Lower leg skin (tissue), 4 donors: ENCODE results near the gene SIAH3. TPM values are rescaled to one million over a fixed set of nuclear protein-coding genes. Genes with fewer than 3 reads are reported as not detected.
"Not testable (repeated sequence)": the region's sequence is repeated elsewhere in the genome, so short reads cannot be mapped to it uniquely, and the experiment has no call there.

Experiments used
- DNase-seq, 2 donors: peaks; one replicate each; pipeline ENCODE4 v3.0.0-alpha.2; 2019; ENCODE audit warnings: low spot score in 2 of 2
- H3K4me3 ChIP-seq: fragments of 200-600 bp; sonication (generic); 2 replicates; pipeline ENCODE4 v1.5.1; 2017; ENCODE audit warnings: mild to moderate bottlenecking, low read depth; ENCODE audit not compliant: poor library complexity, severe bottlenecking
- POLR2A ChIP-seq, 2 donors: fragments of 450-650 bp; IDR thresholded peaks; one replicate each; pipeline ENCODE4 v1.6.1; 2016 to 2017; ENCODE audit warnings: antibody characterized with exemption in 2 of 2, mild to moderate bottlenecking in 1 of 2, moderate library complexity in 1 of 2
- WGBS, 2 donors: methylation state at CpG; one replicate each; pipeline ENCODE4 v1.1.5; 2018; 5-methylcytosine and 5-hydroxymethylcytosine counted together
- intact Hi-C: fragments of 100-400 bp; cut with DNase I; formaldehyde crosslinking; loops from one replicate; pipeline ENCODE4 v1.15.0; 2023; ENCODE audit warnings: low total_unique reads
- total RNA-seq, 4 donors: library from RNA; depleted of rRNA; stranded (reverse); fragments of >200 nt; gene quantifications; one replicate each; pipeline ENCODE4 v1.1.0, GENCODE V29; 2016
- TF ChIP-seq, protein P1 (sequence below), 3 donors: fragments of 450-650 bp; IDR thresholded peaks; one replicate each; pipeline ENCODE4 v1.5.1; 2016; ENCODE audit warnings: antibody characterized with exemption in 3 of 3, mild to moderate bottlenecking in 3 of 3, moderate library complexity in 2 of 3

SIAH3 gene
- total RNA-seq, 4 donors from 2014 or later, result 0.02 to 0.21 (median 0.05) TPM

DNA sequence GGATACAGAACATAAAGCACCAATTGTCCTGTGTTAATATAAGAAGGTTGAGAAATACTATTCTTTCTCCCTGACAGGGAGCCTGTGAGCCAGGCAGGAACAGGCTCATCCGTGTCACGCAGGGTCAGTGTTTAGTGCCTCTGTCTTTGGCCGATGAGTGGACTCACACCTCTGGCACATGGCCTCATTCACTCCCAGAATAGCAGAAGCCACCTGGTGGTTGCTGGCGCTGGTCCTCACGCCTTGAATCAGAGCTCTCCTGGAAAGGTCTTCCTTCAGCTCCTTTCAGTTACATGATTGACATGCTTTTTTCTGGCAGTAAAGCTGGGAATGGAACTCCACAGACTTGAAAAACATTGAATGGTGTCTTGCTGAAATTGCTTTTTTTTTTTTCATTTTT, 28.1 kb upstream of the SIAH3 start:
- H3K4me3 ChIP-seq, result no peak overlapping the region
- intact Hi-C loops, result no loop called here
- 28 to 31% methylated on average over 5 of the region's 5 CpGs for WGBS, 2 donors
- TF ChIP-seq, protein P1, sequence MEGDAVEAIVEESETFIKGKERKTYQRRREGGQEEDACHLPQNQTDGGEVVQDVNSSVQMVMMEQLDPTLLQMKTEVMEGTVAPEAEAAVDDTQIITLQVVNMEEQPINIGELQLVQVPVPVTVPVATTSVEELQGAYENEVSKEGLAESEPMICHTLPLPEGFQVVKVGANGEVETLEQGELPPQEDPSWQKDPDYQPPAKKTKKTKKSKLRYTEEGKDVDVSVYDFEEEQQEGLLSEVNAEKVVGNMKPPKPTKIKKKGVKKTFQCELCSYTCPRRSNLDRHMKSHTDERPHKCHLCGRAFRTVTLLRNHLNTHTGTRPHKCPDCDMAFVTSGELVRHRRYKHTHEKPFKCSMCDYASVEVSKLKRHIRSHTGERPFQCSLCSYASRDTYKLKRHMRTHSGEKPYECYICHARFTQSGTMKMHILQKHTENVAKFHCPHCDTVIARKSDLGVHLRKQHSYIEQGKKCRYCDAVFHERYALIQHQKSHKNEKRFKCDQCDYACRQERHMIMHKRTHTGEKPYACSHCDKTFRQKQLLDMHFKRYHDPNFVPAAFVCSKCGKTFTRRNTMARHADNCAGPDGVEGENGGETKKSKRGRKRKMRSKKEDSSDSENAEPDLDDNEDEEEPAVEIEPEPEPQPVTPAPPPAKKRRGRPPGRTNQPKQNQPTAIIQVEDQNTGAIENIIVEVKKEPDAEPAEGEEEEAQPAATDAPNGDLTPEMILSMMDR (IDR thresholded peaks at IDR 0.05), result no peak
- TF ChIP-seq POLR2A (IDR thresholded peaks at IDR 0.05), result no peak
- DNase-seq, result no peak

DNA sequence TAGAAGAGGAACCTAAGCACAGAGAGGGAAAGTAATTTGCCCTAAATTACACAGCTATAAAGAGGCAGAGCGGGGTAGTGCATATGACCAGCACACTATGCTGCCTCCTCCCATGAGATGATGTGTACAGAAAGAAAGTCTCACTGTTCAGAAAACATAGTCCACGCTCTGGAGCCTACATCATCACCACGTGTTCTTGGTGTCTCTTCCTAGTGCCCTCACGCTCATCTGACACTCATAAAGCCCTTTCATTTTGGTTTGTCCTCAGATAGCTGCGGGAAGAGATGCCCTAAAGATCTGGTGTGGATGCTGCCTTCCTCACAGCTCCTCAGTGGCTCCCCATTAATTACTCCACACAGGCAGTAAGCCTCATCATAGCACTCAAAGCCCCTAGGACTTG, 27.4 kb upstream of the SIAH3 start:
- intact Hi-C loops, result no loop called here
- no peak for TF ChIP-seq POLR2A (IDR thresholded peaks at IDR 0.05)
- TF ChIP-seq, protein P1 (IDR thresholded peaks at IDR 0.05), result no peak
- H3K4me3 ChIP-seq, result no peak overlapping the region
- no peak for DNase-seq
- 82 to 83% methylated on average over 5 of the region's 5 CpGs for WGBS, 2 donors

DNA sequence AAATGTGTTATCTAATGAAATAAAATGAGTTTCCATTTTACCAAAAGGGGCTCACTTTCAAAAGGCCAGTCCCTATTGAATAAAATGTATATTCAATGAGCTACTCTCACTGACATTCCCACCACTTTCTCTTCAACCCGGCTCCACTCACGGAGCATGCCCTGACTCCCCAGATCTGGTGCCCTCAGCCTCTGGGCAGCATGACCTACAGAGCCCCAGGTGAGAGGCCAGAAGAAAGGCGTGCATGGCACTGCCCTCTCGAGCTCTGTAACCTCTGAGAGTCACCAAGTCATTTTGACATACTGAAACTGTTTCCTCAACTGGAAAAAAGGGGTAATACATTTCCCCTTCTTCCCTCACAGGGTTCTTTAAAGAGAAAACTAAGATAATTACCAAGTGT, 25.2 kb upstream of the SIAH3 start:
- no peak for DNase-seq
- TF ChIP-seq POLR2A (IDR thresholded peaks at IDR 0.05), result no peak
- H3K4me3 ChIP-seq, result no peak overlapping the region
- WGBS, 2 donors, result 87 to 88% methylated on average over 4 of the region's 4 CpGs
- intact Hi-C loops, result no loop called here

DNA sequence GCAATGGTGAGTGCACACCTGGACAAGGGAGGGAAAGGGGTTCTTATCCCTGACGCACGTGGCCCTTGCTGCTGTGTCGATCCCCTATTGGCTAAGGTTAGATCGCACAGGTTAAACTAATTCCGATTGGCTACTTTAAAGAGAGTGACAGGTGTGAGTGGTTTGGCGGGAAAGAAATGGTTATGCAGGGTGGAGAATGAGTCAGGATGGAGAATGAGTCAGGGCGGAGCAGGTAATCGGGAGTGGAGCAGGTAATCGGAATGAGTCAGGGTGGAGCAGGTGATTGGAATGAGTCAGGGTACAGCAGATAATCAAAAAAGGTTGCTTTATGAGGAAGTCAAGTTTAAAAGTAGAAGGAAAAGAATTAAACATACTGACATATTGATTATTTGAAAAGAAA, 24.4 kb upstream of the SIAH3 start:
- H3K4me3 ChIP-seq, result no peak overlapping the region
- TF ChIP-seq POLR2A (IDR thresholded peaks at IDR 0.05), result no peak
- TF ChIP-seq, protein P1 (IDR thresholded peaks at IDR 0.05), result no peak
- WGBS, 2 donors, result 78 to 79% methylated on average over 9 of the region's 9 CpGs
- intact Hi-C loops, result no loop called here
- no peak for DNase-seq

DNA sequence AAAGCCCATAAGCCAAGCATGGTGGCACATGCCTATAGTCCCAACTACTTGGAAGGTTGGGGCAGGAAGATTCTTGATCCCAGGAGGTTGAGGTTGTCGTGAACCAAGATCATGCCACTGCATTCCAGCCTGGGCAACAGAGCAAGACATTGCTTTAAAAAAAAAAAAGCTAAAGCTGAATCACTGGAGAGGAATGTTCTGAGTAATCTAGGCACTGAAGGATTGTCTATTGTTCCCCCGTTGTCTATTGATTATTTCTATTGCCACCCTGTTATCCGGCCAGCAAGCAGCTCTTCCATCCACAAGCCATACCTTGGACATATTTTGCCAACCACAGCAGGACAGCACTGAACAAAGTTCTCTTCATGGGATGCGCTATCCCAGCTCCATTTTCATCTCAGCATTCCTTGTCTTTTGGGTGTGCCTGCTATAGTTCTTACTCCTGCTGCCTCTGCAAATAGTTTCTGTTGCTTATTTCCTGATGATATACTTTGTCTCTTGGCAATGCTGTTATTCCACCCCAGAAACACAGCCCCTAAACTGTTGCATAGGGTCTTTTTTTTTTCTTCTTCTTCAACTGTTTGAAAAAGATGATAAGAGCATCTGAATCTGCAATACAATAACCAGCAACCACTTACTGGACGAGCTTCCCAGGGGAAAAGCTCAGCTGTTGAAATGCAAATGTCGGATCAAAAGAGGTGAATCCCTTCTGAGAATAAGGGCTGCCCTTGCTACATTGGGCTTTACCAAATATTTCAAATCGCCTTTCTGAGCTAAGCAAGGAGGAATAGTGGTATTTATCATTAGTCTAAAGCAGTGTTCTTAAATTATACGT, 22.2 kb upstream of the SIAH3 start:
- WGBS, 2 donors, result 61 to 75% methylated on average over 8 of the region's 8 CpGs

DNA sequence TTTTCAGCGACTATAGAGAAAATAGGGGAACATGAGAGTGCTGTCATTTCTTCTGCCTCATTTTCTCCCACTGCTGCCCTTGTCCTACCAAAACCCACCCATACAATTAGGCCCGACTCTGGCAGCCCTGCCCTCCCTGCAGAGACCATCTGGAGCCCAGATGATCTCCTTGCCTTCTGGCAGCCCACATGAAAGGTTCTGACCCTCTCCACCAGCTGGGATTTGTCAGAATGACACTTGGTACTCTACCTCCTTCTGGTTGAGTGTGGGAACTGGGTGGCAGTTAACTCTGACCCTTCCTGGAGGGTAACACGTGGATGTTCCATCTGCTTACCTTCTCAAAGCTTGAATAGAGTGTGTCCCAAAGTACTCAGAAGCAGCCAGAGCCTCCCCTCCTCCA, 21.0 kb upstream of the SIAH3 start:
- intact Hi-C loops, result no loop called here
- TF ChIP-seq, protein P1 (IDR thresholded peaks at IDR 0.05), result no peak
- no peak for TF ChIP-seq POLR2A (IDR thresholded peaks at IDR 0.05)
- 58 to 69% methylated on average over 3 of the region's 3 CpGs for whole genome bisulfite sequencing, 2 donors
- no peak overlapping the region for H3K4me3 ChIP-seq
- no peak for DNase-seq

More for the DNA sequence above, 22.2 kb upstream of the SIAH3 start:
- no peak for DNase-seq
- no peak overlapping the region for H3K4me3 ChIP-seq
- intact Hi-C loops, result no loop called here
- TF ChIP-seq POLR2A (IDR thresholded peaks at IDR 0.05), result no peak
- TF ChIP-seq, protein P1 (IDR thresholded peaks at IDR 0.05), result no peak

DNA sequence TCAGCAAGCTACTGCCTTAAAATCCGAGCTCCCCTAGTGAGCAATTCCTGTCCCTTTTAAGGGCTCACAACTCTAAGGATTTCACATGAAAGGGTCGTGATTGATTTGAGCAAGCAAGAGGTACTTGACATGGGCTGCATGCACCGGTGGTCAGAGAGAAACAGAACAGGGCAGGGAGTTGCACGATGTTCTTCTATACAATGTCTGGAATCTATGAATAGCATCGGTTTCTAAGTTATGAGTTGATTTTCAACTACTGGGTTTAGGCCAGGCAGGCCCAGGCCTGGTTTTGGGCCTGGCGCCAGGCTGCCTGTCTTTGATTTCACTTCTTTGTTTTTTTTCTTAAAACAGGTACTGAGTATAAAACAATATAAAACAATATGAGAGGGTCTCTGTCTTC, 19.6 kb upstream of the SIAH3 start:
- intact Hi-C loops, H3K4me3 ChIP-seq, DNase-seq: not testable (repeated sequence)
- 51 to 60% methylated on average over 6 of the region's 6 CpGs for WGBS, 2 donors
